DMS 273 treated with DMSO at 0.1 percent for 48 hours (cell line): ENCODE data around the gene EXT2.

Source experiments
- DNase-seq: peaks from one replicate; lab custom pipeline; 2025; lab: John Stamatoyannopoulos, UW

EXT2 gene

GRCh38 chr11:44133335-44133946 lies 38.0 kb downstream of the EXT2 start:
- no peak for DNase-seq

- no peak for DNase-seq
Observed at GRCh38 chr11:44134625-44135024, 39.1 kb downstream of the EXT2 start.

GRCh38 chr11:44136176-44136945 lies 40.9 kb downstream of the EXT2 start:
- no peak for DNase-seq

- no peak for DNase-seq
Observed at GRCh38 chr11:44137057-44137456, 41.6 kb downstream of the EXT2 start.

- no peak for DNase-seq
Observed at GRCh38 chr11:44138286-44138685, 42.8 kb downstream of the EXT2 start.

- no peak for DNase-seq
Observed at GRCh38 chr11:44138980-44139379, 43.5 kb downstream of the EXT2 start.

GRCh38 chr11:44139565-44140330 lies 44.3 kb downstream of the EXT2 start:
- no peak for DNase-seq

- no peak for DNase-seq
Observed at GRCh38 chr11:44140372-44140771, 44.9 kb downstream of the EXT2 start.

- no peak for DNase-seq
Observed at GRCh38 chr11:44140805-44141204, 45.3 kb downstream of the EXT2 start.

GRCh38 chr11:44143987-44144909 lies 48.8 kb downstream of the EXT2 start:
- no peak for DNase-seq

- no peak for DNase-seq
Observed at GRCh38 chr11:44145011-44145775, 49.7 kb downstream of the EXT2 start.

GRCh38 chr11:44146931-44147330 lies 51.5 kb downstream of the EXT2 start:
- no peak for DNase-seq

GRCh38 chr11:44147751-44148150 lies 52.3 kb downstream of the EXT2 start:
- no peak for DNase-seq

- no peak for DNase-seq
Observed at GRCh38 chr11:44149651-44150050, 54.2 kb downstream of the EXT2 start.

- DNase-seq = no peak
Observed at GRCh38 chr11:44150401-44150800, 54.9 kb downstream of the EXT2 start.

- DNase-seq = no peak
Observed at GRCh38 chr11:44157019-44157418, 61.5 kb downstream of the EXT2 start.

GRCh38 chr11:44158384-44158783 lies 62.9 kb downstream of the EXT2 start:
- no peak for DNase-seq

- DNase-seq = peak; percentile 33
Observed at GRCh38 chr11:44159848-44160721, 64.6 kb downstream of the EXT2 start.

- DNase-seq = no peak
Observed at GRCh38 chr11:44162004-44162403, 66.5 kb downstream of the EXT2 start.

- no peak for DNase-seq
Observed at GRCh38 chr11:44162662-44163061, 67.2 kb downstream of the EXT2 start.
